NB4 (cell line): ENCODE measurements around the gene RAPGEF4.

Source experiments
- DNase-seq: peaks from one replicate; pipeline ENCODE4 v3.0.0; 2010; ENCODE audit warnings: low read depth
- H3K4me3 ChIP-seq: one replicate; pipeline ENCODE4 v1.5.1; 2011; ENCODE audit warnings: mild to moderate bottlenecking, low read depth, low read length, moderate library complexity
- CTCF ChIP-seq: IDR thresholded peaks from one replicate; pipeline ENCODE4 v1.5.1; 2012; ENCODE audit warnings: low read depth, low read length
- MAX ChIP-seq: IDR thresholded peaks from 2 replicates; pipeline ENCODE4 v1.6.1; 2011; ENCODE audit warnings: low read depth, low read length
- MYC ChIP-seq: IDR thresholded peaks from 2 replicates; pipeline ENCODE4 v1.6.1; 2011; ENCODE audit warnings: low read depth, low read length
- POLR2A ChIP-seq: IDR thresholded peaks from 2 replicates; pipeline ENCODE4 v1.6.1; 2011; ENCODE audit warnings: mild to moderate bottlenecking; ENCODE audit not compliant: insufficient read length; ENCODE audit errors: extremely low read depth

The RAPGEF4 gene

GRCh38 chr2:172726172-172726735, 9.4 kb upstream of the RAPGEF4 start:
- H3K4me3 ChIP-seq, result no peak overlapping the region
- TF ChIP-seq MAX (no peak), POLR2A (no peak), MYC (no peak), CTCF (no peak)

GRCh38 chr2:172730411-172730810, 5.2 kb upstream of the RAPGEF4 start:
- H3K4me3 ChIP-seq, result no peak overlapping the region
- no peak for DNase-seq

More at GRCh38 chr2:172726172-172726735, 9.4 kb upstream of the RAPGEF4 start:
- DNase-seq, result peak; percentile 18

DNA sequence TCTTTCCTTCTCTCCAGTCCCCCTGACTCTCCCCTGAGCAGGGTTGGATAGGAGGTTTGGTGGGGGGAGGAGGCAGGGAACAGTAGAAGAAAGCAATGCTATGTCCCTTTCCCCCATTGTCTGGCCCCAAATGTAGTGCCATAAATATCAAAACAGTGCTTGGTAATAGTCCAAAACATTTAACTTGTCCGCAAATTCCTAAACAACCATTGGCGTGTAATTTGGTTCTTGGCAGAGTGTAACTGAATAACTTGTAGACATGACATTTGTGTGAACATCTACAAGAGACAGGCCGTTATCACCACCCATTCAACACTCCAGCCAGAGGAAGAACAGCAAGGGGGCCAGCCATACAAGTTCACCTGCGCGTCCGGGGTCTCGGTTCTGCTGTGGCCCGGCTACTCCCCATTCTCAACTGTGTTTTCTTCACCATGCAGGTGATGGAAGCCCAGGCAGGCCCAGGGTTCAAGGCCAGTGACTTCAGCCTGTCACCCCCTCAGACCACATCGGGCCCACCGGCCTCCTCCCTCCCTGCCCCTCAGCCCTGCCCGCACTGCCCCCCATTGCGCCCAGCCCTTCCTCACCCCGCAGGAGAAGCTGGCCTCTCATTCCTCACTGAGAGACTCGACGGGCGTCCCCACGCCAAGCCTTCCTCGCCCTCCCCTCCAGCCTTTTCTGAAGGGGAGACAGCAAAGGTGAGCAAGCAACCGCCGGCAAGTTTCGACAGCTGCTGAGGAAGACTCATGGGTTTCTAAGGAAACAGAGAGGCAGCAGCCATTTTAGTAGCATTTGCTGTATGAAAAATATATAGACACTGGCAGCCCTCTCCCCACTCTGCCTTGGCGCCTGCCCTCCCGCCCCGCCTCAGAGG, 699 bp upstream of the RAPGEF4 start:
- TF ChIP-seq MYC, result no peak
- TF ChIP-seq POLR2A, result no peak
- TF ChIP-seq CTCF, result no peak
- TF ChIP-seq MAX, result no peak
- DNase-seq, result no peak
- no peak overlapping the region for H3K4me3 ChIP-seq

More at GRCh38 chr2:172730411-172730810, 5.2 kb upstream of the RAPGEF4 start:
- TF ChIP-seq CTCF (no peak), POLR2A (no peak), MAX (no peak), MYC (no peak)

GRCh38 chr2:172736424-172737174, 954 bp downstream of the RAPGEF4 start:
- peak overlapping the region; percentile 43 for H3K4me3 ChIP-seq
- TF ChIP-seq MAX, result no peak
- TF ChIP-seq CTCF, result no peak
- TF ChIP-seq POLR2A, result no peak
- TF ChIP-seq MYC, result no peak
- peak; percentile 14 for DNase-seq

- TF ChIP-seq MYC (no peak), CTCF (no peak), POLR2A (no peak), MAX (no peak)
- no peak overlapping the region for H3K4me3 ChIP-seq
- DNase-seq, result no peak
Observed at GRCh38 chr2:172739661-172740266, 4.1 kb downstream of the RAPGEF4 start.
